Ovary (tissue), 3 donors: Measurements from ENCODE around the gene CCDC80.

Experiments used
- EP300 ChIP-seq: sonication (generic); formaldehyde crosslinking; IDR thresholded peaks from one replicate; pipeline ENCODE4 v1.6.1; 2017; ENCODE audit warnings: antibody characterized with exemption
- POLR2A ChIP-seq: fragments of 450-650 bp; IDR thresholded peaks from one replicate; pipeline ENCODE4 v1.6.1; 2017; ENCODE audit warnings: antibody characterized with exemption, mild to moderate bottlenecking, moderate library complexity
- TF ChIP-seq, protein P1 (sequence below), 3 donors: fragments of 450-650 bp in 2 of 3; fragments of 200-600 bp in 1 of 3; IDR thresholded peaks; one replicate each; pipeline versions ENCODE4 v1.5.1 to v1.8.0; 2016 to 2022; ENCODE audit warnings: antibody characterized with exemption in 3 of 3, mild to moderate bottlenecking in 1 of 3
- donor health status: DM: no; HTN: no; CAD: no.

DNA sequence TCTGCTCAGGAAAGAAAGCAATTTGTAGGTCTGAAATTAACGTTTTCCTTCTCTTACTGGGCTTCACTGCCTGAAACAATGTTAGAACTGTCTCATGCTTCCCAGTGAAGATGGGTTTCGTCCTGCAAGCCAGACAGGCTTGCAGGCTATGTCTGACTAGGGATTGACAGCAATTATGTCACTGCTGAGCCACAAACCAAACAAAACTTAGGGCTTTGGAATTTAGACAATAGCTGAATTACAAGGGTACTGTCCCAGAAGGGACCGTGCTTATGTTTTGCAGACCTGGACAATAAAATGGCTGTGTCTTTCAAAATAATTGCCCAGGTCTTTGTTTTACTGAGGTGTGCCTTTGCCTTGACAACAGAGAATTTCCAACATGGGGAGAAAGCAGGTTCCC is 46.3 kb upstream of the CCDC80 start:
- TF ChIP-seq POLR2A (no peak), EP300 (no peak)
- TF ChIP-seq, protein P1, sequence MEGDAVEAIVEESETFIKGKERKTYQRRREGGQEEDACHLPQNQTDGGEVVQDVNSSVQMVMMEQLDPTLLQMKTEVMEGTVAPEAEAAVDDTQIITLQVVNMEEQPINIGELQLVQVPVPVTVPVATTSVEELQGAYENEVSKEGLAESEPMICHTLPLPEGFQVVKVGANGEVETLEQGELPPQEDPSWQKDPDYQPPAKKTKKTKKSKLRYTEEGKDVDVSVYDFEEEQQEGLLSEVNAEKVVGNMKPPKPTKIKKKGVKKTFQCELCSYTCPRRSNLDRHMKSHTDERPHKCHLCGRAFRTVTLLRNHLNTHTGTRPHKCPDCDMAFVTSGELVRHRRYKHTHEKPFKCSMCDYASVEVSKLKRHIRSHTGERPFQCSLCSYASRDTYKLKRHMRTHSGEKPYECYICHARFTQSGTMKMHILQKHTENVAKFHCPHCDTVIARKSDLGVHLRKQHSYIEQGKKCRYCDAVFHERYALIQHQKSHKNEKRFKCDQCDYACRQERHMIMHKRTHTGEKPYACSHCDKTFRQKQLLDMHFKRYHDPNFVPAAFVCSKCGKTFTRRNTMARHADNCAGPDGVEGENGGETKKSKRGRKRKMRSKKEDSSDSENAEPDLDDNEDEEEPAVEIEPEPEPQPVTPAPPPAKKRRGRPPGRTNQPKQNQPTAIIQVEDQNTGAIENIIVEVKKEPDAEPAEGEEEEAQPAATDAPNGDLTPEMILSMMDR (IDR thresholded peaks at IDR 0.05), result no peak
